Lower leg skin (tissue), 3 donors: ENCODE data around the gene EIF4A2.

Experiments used
- POLR2A ChIP-seq, 2 donors: fragments of 450-650 bp; IDR thresholded peaks; one replicate each; pipeline ENCODE4 v1.6.1; 2016 to 2017; ENCODE audit warnings: antibody characterized with exemption in 2 of 2, mild to moderate bottlenecking in 1 of 2, moderate library complexity in 1 of 2
- TF ChIP-seq, protein P1 (sequence below), 3 donors: fragments of 450-650 bp; IDR thresholded peaks; one replicate each; pipeline ENCODE4 v1.5.1; 2016; ENCODE audit warnings: antibody characterized with exemption in 3 of 3, mild to moderate bottlenecking in 3 of 3, moderate library complexity in 2 of 3

DNA sequence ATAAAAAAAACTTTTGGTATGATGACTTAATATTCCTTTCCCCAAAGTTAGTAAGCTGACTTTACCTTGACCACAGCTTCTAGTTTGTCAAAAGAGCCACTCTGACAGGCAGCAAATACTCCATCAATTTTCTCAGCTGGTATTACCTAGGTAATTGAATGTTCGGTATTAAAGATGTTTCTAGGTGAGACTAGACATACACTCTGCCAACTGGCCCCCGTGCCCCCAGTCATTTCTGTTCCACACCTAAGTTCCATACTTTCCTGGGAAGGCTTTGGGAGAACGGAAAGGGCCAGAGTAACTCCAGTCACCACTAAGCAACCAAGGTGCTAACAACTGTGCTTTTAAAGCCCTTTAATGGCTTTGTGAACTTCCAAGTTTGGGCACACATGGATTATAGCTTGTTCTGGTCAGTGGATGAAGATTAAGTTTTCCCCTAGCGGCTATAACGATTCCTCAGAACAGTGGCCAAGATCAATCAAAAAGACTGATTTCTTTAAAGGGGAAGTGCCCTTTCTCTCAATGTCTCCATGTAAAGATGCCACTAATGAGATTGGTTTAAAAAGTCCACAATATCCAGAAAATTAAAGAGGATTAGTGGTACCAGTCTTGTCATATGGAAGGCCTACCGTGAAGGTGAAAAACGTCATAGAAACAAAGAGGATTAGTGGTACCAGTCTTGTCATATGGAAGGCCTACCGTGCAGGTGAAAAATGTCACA is 7.0 kb downstream of the EIF4A2 start:
- TF ChIP-seq, protein P1, sequence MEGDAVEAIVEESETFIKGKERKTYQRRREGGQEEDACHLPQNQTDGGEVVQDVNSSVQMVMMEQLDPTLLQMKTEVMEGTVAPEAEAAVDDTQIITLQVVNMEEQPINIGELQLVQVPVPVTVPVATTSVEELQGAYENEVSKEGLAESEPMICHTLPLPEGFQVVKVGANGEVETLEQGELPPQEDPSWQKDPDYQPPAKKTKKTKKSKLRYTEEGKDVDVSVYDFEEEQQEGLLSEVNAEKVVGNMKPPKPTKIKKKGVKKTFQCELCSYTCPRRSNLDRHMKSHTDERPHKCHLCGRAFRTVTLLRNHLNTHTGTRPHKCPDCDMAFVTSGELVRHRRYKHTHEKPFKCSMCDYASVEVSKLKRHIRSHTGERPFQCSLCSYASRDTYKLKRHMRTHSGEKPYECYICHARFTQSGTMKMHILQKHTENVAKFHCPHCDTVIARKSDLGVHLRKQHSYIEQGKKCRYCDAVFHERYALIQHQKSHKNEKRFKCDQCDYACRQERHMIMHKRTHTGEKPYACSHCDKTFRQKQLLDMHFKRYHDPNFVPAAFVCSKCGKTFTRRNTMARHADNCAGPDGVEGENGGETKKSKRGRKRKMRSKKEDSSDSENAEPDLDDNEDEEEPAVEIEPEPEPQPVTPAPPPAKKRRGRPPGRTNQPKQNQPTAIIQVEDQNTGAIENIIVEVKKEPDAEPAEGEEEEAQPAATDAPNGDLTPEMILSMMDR (IDR thresholded peaks at IDR 0.05) = no peak
- no peak for TF ChIP-seq POLR2A (IDR thresholded peaks at IDR 0.05)
